ENCODE results near the gene TM4SF5.

DNA sequence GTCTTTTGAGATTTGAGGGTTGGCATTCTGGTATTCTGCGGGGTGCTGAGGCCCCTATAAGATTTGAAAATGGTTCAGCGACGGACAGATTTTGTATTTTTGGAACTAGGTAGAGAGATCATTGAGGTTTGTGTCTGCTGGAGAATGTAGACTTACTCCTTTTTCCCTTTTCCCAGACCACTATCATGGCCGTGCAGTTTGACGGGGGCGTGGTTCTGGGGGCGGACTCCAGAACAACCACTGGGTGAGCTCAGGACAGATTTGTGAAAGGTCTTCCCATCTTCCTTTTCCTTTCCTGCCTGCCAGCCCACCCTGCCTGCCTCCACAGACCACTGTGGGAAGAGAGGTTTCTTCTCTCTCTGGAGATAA lies 24.9 kb downstream of the TM4SF5 start:
- no peak for TF ChIP-seq CTCF (IDR thresholded peaks at IDR 0.05; ENCODE audit: insufficient read depth, low read length)
- TF ChIP-seq REST (IDR thresholded peaks at IDR 0.05; ENCODE audit: insufficient replicate concordance, low read depth), result no peak

All from HL-60 (cell line).